Adipose tissue (tissue), 3 donors: Measurements from ENCODE around the gene NFYA. TPM values are rescaled to one million over a fixed set of nuclear protein-coding genes. Genes with fewer than 3 reads are reported as not detected.

Experiments
- polyA plus RNA-seq, 3 donors: library from polyadenylated mRNA; stranded (reverse); fragments of 200-250 nt; gene quantifications; one replicate each; pipeline ENCODE4 v1.2.3, GENCODE V29; 2013
- donor health status: healthy with polysubstance abuse.
- donor health status: Bipolar disorder and iron deficiency.
- donor health status: healthy.

The NFYA gene
- polyA plus RNA-seq, 3 donors: 6.3 to 9.4 (median 7.3) TPM

Other genes with a start within 250 kb of the NFYA start
- 10 to 100 TPM in 1 of 3 donors, 1 to 10 TPM in 1, under 1 TPM in 1; 0.90 to 11.0 (median 1.3) TPM for gene UNC5CL, start 33.8 kb upstream of the NFYA start, polyA plus RNA-seq
- under 1 TPM in 1 of 3 donors, not detected in 2; 0.08 TPM for gene TSPO2, start 30.5 kb upstream of the NFYA start, polyA plus RNA-seq
- gene APOBEC2, start 19.8 kb upstream of the NFYA start, polyA plus RNA-seq: 1 to 10 TPM in 1 of 3 donors, under 1 TPM in 2; 0.34 to 9.3 (median 0.91) TPM
- gene OARD1, start 618 bp upstream of the NFYA start, polyA plus RNA-seq: 10 to 100 TPM; 14.3 to 41.5 (median 28.2) TPM
- gene TREML1, start 81.4 kb downstream of the NFYA start, polyA plus RNA-seq: under 1 TPM in 1 of 3 donors, not detected in 2; 0.09 TPM
- 1 to 10 TPM in 1 of 3 donors, under 1 TPM in 1, not detected in 1; 0.53 to 2.3 TPM for gene TREM2, start 90.1 kb downstream of the NFYA start, polyA plus RNA-seq
- gene TREML2, start 128.2 kb downstream of the NFYA start, polyA plus RNA-seq: under 1 TPM; 0.13 to 0.89 (median 0.67) TPM
- gene TREML4, start 155.4 kb downstream of the NFYA start, polyA plus RNA-seq: under 1 TPM in 1 of 3 donors, not detected in 2; 0.02 TPM
- gene TREM1, start 213.7 kb downstream of the NFYA start, polyA plus RNA-seq: 10 to 100 TPM in 1 of 3 donors, 1 to 10 TPM in 1, under 1 TPM in 1; 0.22 to 12.9 (median 4.3) TPM